ENCODE measurements around the gene BLNK.
"Not testable (repeated sequence)": the region's sequence is repeated elsewhere in the genome, so short reads cannot be mapped to it uniquely, and the experiment has no call there.

BLNK gene

GRCh38 chr10:96271016-96271815, at the start of gene BLNK:
TSS of gene BLNK (minus strand) at chr10:96271569. CDS start at chr10:96271398, 171 bp downstream.
- FAIRE-seq, result no peak

- FAIRE-seq, result no peak
Observed at GRCh38 chr10:96319754-96320474, 48.5 kb upstream of the BLNK start.

- no peak for FAIRE-seq
Observed at GRCh38 chr10:96317067-96317833, 45.9 kb upstream of the BLNK start.

- FAIRE-seq, result no peak
Observed at GRCh38 chr10:96313344-96313743, 42.0 kb upstream of the BLNK start.

- FAIRE-seq, result no peak
Observed at GRCh38 chr10:96311180-96311715, 39.9 kb upstream of the BLNK start.

- FAIRE-seq, result no peak
Observed at GRCh38 chr10:96310321-96310669, 38.9 kb upstream of the BLNK start.

- FAIRE-seq, result no peak
Observed at GRCh38 chr10:96309628-96310320, 38.4 kb upstream of the BLNK start.

- not testable (repeated sequence) for FAIRE-seq
Observed at GRCh38 chr10:96308854-96309253, 37.5 kb upstream of the BLNK start.

GRCh38 chr10:96306516-96306915, 35.1 kb upstream of the BLNK start:
- FAIRE-seq, result no peak

GRCh38 chr10:96305019-96305418, 33.6 kb upstream of the BLNK start:
- FAIRE-seq, result no peak

GRCh38 chr10:96304230-96304629, 32.9 kb upstream of the BLNK start, which contains the start of gene DNTT:
TSS of gene DNTT (plus strand) at chr10:96304434. CDS start at chr10:96304498, 64 bp downstream.
- FAIRE-seq, result no peak

GRCh38 chr10:96301616-96302015, 30.2 kb upstream of the BLNK start:
- no peak for FAIRE-seq

- FAIRE-seq, result no peak
Observed at GRCh38 chr10:96299383-96299782, 28.0 kb upstream of the BLNK start.

- no peak for FAIRE-seq
Observed at GRCh38 chr10:96298362-96298761, 27.0 kb upstream of the BLNK start.

GRCh38 chr10:96297486-96297885, 26.1 kb upstream of the BLNK start:
- FAIRE-seq, result no peak

- no peak for FAIRE-seq
Observed at GRCh38 chr10:96295475-96295874, 24.1 kb upstream of the BLNK start.

- peak; percentile 76 for FAIRE-seq
Observed at GRCh38 chr10:96292971-96293920, 21.9 kb upstream of the BLNK start.

GRCh38 chr10:96290368-96291133, 19.2 kb upstream of the BLNK start:
- no peak for FAIRE-seq

GRCh38 chr10:96289218-96289910, 18.0 kb upstream of the BLNK start:
- FAIRE-seq, result no peak

GRCh38 chr10:96288151-96288621, 16.8 kb upstream of the BLNK start:
- FAIRE-seq, result no peak

All from G401.6 (cell line).